Germinal center (tissue), 1 donor: ENCODE data around the gene CPLX1.
"Not testable (repeated sequence)": the region's sequence is repeated elsewhere in the genome, so short reads cannot be mapped to it uniquely, and the experiment has no call there.

ENCODE experiments used
- DNase-seq: peaks from one replicate; pipeline ENCODE4 v3.0.0; 2012; ENCODE audit warnings: mixed read lengths, low spot score

The CPLX1 gene

GRCh38 chr4:819401-820229 is 6.3 kb downstream of the CPLX1 start:
- no peak for DNase-seq

GRCh38 chr4:818106-818921 is 7.6 kb downstream of the CPLX1 start:
- DNase-seq: no peak

GRCh38 chr4:815464-816146 is 10.3 kb downstream of the CPLX1 start:
- DNase-seq: no peak

GRCh38 chr4:814312-814850 is 11.5 kb downstream of the CPLX1 start:
- DNase-seq: no peak

- no peak for DNase-seq
Measured at GRCh38 chr4:813900-814299, 12.0 kb downstream of the CPLX1 start.

- no peak for DNase-seq
Measured at GRCh38 chr4:808860-809570, 16.9 kb downstream of the CPLX1 start.

- DNase-seq: no peak
Measured at GRCh38 chr4:807792-808191, 18.1 kb downstream of the CPLX1 start.

- DNase-seq: not testable (repeated sequence)
Measured at GRCh38 chr4:806979-807378, 18.9 kb downstream of the CPLX1 start.

GRCh38 chr4:804804-805203 is 21.1 kb downstream of the CPLX1 start:
- DNase-seq: no peak

- DNase-seq: no peak
Measured at GRCh38 chr4:803884-804283, 22.0 kb downstream of the CPLX1 start.

GRCh38 chr4:801436-802124 is 24.3 kb downstream of the CPLX1 start:
- DNase-seq: no peak

GRCh38 chr4:797066-797465 is 28.9 kb downstream of the CPLX1 start:
- DNase-seq: peak; percentile 37

GRCh38 chr4:796206-796605 is 29.7 kb downstream of the CPLX1 start:
- DNase-seq: no peak

GRCh38 chr4:795726-796119 is 30.2 kb downstream of the CPLX1 start:
- no peak for DNase-seq

GRCh38 chr4:794900-795725 is 30.8 kb downstream of the CPLX1 start:
- no peak for DNase-seq

GRCh38 chr4:793941-794621 is 31.8 kb downstream of the CPLX1 start:
- DNase-seq: peak; percentile 27

GRCh38 chr4:793093-793861 is 32.7 kb downstream of the CPLX1 start:
- no peak for DNase-seq

GRCh38 chr4:792626-793092 is 33.3 kb downstream of the CPLX1 start:
- no peak for DNase-seq
